ENCODE data around the gene DNAJB8. TPM values are rescaled to one million over a fixed set of nuclear protein-coding genes. Genes with fewer than 3 reads are reported as not detected.
A peak's percentile ranks its signal among the peaks of the same experiment; 100 is the strongest.

The DNAJB8 gene
- total RNA-seq, 1 experiment from 2014 or later, result not detected

DNA sequence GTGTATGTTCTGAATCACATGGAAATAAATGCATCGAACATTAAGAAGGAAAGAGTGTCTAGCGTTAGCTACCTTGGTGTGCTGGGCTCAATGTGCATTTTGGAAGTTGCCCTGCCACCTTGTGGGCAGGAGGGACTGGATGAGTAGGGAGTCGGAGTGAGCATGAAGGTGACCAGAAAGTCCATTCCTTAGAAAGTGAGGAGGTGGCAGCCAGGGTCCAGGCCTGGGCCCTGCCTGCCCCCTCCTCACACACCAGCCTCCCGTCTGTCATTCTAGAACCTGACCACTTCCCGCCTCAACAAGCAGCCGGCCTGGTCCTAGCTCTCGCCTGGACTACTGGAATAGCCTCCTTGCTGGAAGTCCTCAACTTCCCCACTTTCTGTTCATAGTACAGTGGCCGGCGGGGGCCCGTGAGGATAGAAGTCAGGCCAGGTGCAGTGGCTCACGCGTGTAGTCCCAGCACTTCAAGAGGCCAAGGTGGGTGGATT lies 36.5 kb upstream of the DNAJB8 start:
- H3K27me3 ChIP-seq (ENCODE audit: low read length), result no peaks in the 10 kb centered on the region
- H4K20me1 ChIP-seq (ENCODE audit: insufficient read depth, low read depth, low read length), result no peaks in the 10 kb centered on the region
- no peak overlapping the region for H3K27ac ChIP-seq (ENCODE audit: low read length)
- H2AFZ ChIP-seq (ENCODE audit: low read length), result no peak overlapping the region
- no peak overlapping the region for H3K4me2 ChIP-seq (ENCODE audit: low read depth, low read length, poor library complexity, severe bottlenecking)
- H3K9ac ChIP-seq (ENCODE audit: low read length), result no peak overlapping the region
- H3K9me2 ChIP-seq (replicated peaks; ENCODE audit: insufficient read depth, low read length), result no peaks in the 10 kb centered on the region
- H3K9me3 ChIP-seq (ENCODE audit: low read length), result no peaks in the 10 kb centered on the region
- H3K4me3 ChIP-seq (ENCODE audit: low read length), result no peak overlapping the region
- no peaks in the 10 kb centered on the region for H3K4me1 ChIP-seq (ENCODE audit: low read length)
- H3K79me2 ChIP-seq (ENCODE audit: low read length), result no peaks in the 10 kb centered on the region
- no peaks in the 10 kb centered on the region for H3K36me3 ChIP-seq (ENCODE audit: insufficient read depth, low read length)
- no peak for DNase-seq

GRCh38 chr3:128502712-128503111 lies 36.0 kb upstream of the DNAJB8 start:
- no peak overlapping the region for H3K4me2 ChIP-seq (ENCODE audit: low read depth, low read length, poor library complexity, severe bottlenecking)
- no peaks in the 10 kb centered on the region for H4K20me1 ChIP-seq (ENCODE audit: insufficient read depth, low read depth, low read length)
- no peak overlapping the region for H2AFZ ChIP-seq (ENCODE audit: low read length)
- no peak overlapping the region for H3K9ac ChIP-seq (ENCODE audit: low read length)
- no peaks in the 10 kb centered on the region for H3K9me3 ChIP-seq (ENCODE audit: low read length)
- H3K36me3 ChIP-seq (ENCODE audit: insufficient read depth, low read length), result no peaks in the 10 kb centered on the region
- H3K4me3 ChIP-seq (ENCODE audit: low read length), result no peak overlapping the region
- no peaks in the 10 kb centered on the region for H3K27me3 ChIP-seq (ENCODE audit: low read length)
- H3K9me2 ChIP-seq (replicated peaks; ENCODE audit: insufficient read depth, low read length), result no peaks in the 10 kb centered on the region
- H3K79me2 ChIP-seq (ENCODE audit: low read length), result no peaks in the 10 kb centered on the region
- H3K27ac ChIP-seq (ENCODE audit: low read length), result no peak overlapping the region
- no peak for DNase-seq
- no peaks in the 10 kb centered on the region for H3K4me1 ChIP-seq (ENCODE audit: low read length)

GRCh38 chr3:128501431-128501830 lies 34.7 kb upstream of the DNAJB8 start:
- H3K27me3 ChIP-seq (ENCODE audit: low read length), result no peaks in the 10 kb centered on the region
- no peaks in the 10 kb centered on the region for H4K20me1 ChIP-seq (ENCODE audit: insufficient read depth, low read depth, low read length)
- H2AFZ ChIP-seq (ENCODE audit: low read length), result no peak overlapping the region
- no peaks in the 10 kb centered on the region for H3K36me3 ChIP-seq (ENCODE audit: insufficient read depth, low read length)
- DNase-seq, result no peak
- no peaks in the 10 kb centered on the region for H3K4me1 ChIP-seq (ENCODE audit: low read length)
- no peaks in the 10 kb centered on the region for H3K9me2 ChIP-seq (replicated peaks; ENCODE audit: insufficient read depth, low read length)
- no peaks in the 10 kb centered on the region for H3K9me3 ChIP-seq (ENCODE audit: low read length)
- no peak overlapping the region for H3K9ac ChIP-seq (ENCODE audit: low read length)
- H3K4me2 ChIP-seq (ENCODE audit: low read depth, low read length, poor library complexity, severe bottlenecking), result no peak overlapping the region
- no peaks in the 10 kb centered on the region for H3K79me2 ChIP-seq (ENCODE audit: low read length)
- no peak overlapping the region for H3K27ac ChIP-seq (ENCODE audit: low read length)
- H3K4me3 ChIP-seq (ENCODE audit: low read length), result no peak overlapping the region

DNA sequence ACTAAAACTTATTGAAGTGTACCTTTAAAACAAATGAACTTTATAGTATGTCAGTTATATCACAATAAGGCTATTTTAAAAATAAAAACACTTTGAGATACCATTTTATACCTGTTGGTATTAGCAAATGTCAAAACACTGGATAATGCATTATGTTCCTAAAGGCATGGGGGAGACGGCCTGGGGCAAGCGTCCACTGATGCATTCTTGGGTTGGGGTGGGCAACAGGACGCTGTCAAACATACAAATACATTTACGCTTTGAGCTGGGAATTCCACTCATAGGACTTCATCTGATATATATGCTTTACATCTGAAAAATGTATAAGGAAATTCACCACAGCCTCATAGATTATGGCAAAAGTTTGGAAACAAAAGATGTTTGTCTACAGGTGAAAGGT lies 33.9 kb upstream of the DNAJB8 start:
- Histone ChIP-seq H3K9me2 (replicated peaks; ENCODE audit: insufficient read depth, low read length) (no peaks in the 10 kb centered on the region), H3K4me1 (ENCODE audit: low read length) (no peaks in the 10 kb centered on the region), H3K79me2 (ENCODE audit: low read length) (no peaks in the 10 kb centered on the region), H3K27ac (ENCODE audit: low read length) (no peak overlapping the region), H3K9me3 (ENCODE audit: low read length) (no peaks in the 10 kb centered on the region), H3K4me2 (ENCODE audit: low read depth, low read length, poor library complexity, severe bottlenecking) (no peak overlapping the region), H3K36me3 (ENCODE audit: insufficient read depth, low read length) (no peaks in the 10 kb centered on the region), H3K27me3 (ENCODE audit: low read length) (no peaks in the 10 kb centered on the region), H2AFZ (ENCODE audit: low read length) (no peak overlapping the region), H3K4me3 (ENCODE audit: low read length) (no peak overlapping the region), H3K9ac (ENCODE audit: low read length) (no peak overlapping the region), H4K20me1 (ENCODE audit: insufficient read depth, low read depth, low read length) (no peaks in the 10 kb centered on the region)
- DNase-seq, result no peak

- Histone ChIP-seq H3K9me2 (replicated peaks; ENCODE audit: insufficient read depth, low read length) (no peaks in the 10 kb centered on the region), H3K27ac (ENCODE audit: low read length) (no peak overlapping the region), H3K27me3 (ENCODE audit: low read length) (no peaks in the 10 kb centered on the region), H4K20me1 (ENCODE audit: insufficient read depth, low read depth, low read length) (no peaks in the 10 kb centered on the region), H3K4me1 (ENCODE audit: low read length) (no peaks in the 10 kb centered on the region), H3K4me3 (ENCODE audit: low read length) (no peak overlapping the region), H3K9me3 (ENCODE audit: low read length) (no peaks in the 10 kb centered on the region), H2AFZ (ENCODE audit: low read length) (no peak overlapping the region), H3K36me3 (ENCODE audit: insufficient read depth, low read length) (no peaks in the 10 kb centered on the region), H3K79me2 (ENCODE audit: low read length) (no peaks in the 10 kb centered on the region), H3K9ac (ENCODE audit: low read length) (no peak overlapping the region), H3K4me2 (ENCODE audit: low read depth, low read length, poor library complexity, severe bottlenecking) (no peak overlapping the region)
- no peak for DNase-seq
Observed at GRCh38 chr3:128499724-128500275, 33.1 kb upstream of the DNAJB8 start.

GRCh38 chr3:128498901-128499530 lies 32.3 kb upstream of the DNAJB8 start:
- Histone ChIP-seq H3K79me2 (ENCODE audit: low read length) (no peaks in the 10 kb centered on the region), H2AFZ (ENCODE audit: low read length) (no peak overlapping the region), H3K9ac (ENCODE audit: low read length) (no peak overlapping the region), H3K9me2 (replicated peaks; ENCODE audit: insufficient read depth, low read length) (no peaks in the 10 kb centered on the region), H3K4me3 (ENCODE audit: low read length) (no peak overlapping the region), H3K4me1 (ENCODE audit: low read length) (no peaks in the 10 kb centered on the region), H3K36me3 (ENCODE audit: insufficient read depth, low read length) (no peaks in the 10 kb centered on the region), H3K4me2 (ENCODE audit: low read depth, low read length, poor library complexity, severe bottlenecking) (no peak overlapping the region), H3K9me3 (ENCODE audit: low read length) (no peaks in the 10 kb centered on the region), H3K27ac (ENCODE audit: low read length) (no peak overlapping the region), H3K27me3 (ENCODE audit: low read length) (no peaks in the 10 kb centered on the region), H4K20me1 (ENCODE audit: insufficient read depth, low read depth, low read length) (no peaks in the 10 kb centered on the region)
- DNase-seq, result no peak

GRCh38 chr3:128498127-128498626 lies 31.5 kb upstream of the DNAJB8 start:
- H3K4me1 ChIP-seq (ENCODE audit: low read length), result no peaks in the 10 kb centered on the region
- peak overlapping the region; percentile 58; the same call in 1 of the 2 replicates for H3K4me3 ChIP-seq (ENCODE audit: low read length)
- no peak overlapping the region for H3K4me2 ChIP-seq (ENCODE audit: low read depth, low read length, poor library complexity, severe bottlenecking)
- H3K79me2 ChIP-seq (ENCODE audit: low read length), result no peaks in the 10 kb centered on the region
- no peaks in the 10 kb centered on the region for H3K9me2 ChIP-seq (replicated peaks; ENCODE audit: insufficient read depth, low read length)
- no peaks in the 10 kb centered on the region for H4K20me1 ChIP-seq (ENCODE audit: insufficient read depth, low read depth, low read length)
- no peak overlapping the region for H2AFZ ChIP-seq (ENCODE audit: low read length)
- no peaks in the 10 kb centered on the region for H3K36me3 ChIP-seq (ENCODE audit: insufficient read depth, low read length)
- H3K27ac ChIP-seq (ENCODE audit: low read length), result no peak overlapping the region
- no peaks in the 10 kb centered on the region for H3K27me3 ChIP-seq (ENCODE audit: low read length)
- H3K9me3 ChIP-seq (ENCODE audit: low read length), result no peaks in the 10 kb centered on the region
- no peak for DNase-seq
- H3K9ac ChIP-seq (ENCODE audit: low read length), result peak overlapping the region; percentile 37; the same call in 1 of the 2 replicates

DNA sequence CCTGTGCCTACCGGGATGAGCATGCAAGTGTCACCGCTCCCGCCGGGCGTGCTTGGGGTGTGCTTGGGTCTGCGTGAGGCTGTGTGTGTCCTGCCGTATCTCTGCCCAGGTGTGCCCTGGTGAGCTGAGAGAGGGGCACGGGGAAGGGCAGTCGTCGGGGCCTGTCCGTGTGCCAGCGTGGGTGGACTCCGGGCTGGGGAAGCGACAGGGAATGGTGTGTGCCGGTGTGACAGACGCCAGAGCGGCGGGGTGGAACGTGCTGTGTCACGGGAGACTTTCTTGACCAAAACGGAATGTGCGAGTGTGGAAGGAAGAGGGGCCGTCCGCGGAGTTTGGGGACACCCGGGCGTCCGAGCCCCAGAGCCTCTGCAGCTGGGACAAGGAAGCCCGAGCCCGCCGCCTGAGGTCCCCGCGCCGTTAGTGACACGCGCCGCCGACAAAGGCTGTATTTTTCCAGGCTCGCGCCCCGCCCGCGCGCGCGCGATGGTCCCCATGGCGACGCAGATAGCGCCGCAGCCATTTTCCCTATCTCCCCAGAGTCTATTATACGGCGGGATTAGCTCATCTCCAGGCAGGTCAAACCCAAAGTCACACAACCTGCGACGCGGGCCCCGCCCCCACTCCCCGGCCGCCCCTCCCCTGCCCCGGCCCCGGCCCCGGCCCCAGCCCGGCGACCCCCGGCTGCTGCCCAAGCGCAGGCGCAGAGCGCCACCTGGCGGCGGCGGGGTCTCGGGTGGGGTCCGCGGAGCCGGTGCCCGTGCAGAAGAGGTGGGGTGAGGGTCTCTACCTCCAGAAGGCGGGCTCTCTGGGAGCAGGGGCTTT lies 30.8 kb upstream of the DNAJB8 start:
- Histone ChIP-seq H2AFZ (ENCODE audit: low read length) (no peak overlapping the region), H3K27ac (ENCODE audit: low read length) (no peak overlapping the region), H3K27me3 (ENCODE audit: low read length) (no peaks in the 10 kb centered on the region), H3K36me3 (ENCODE audit: insufficient read depth, low read length) (no peaks in the 10 kb centered on the region), H3K9me3 (ENCODE audit: low read length) (no peaks in the 10 kb centered on the region), H3K79me2 (ENCODE audit: low read length) (no peaks in the 10 kb centered on the region), H4K20me1 (ENCODE audit: insufficient read depth, low read depth, low read length) (no peaks in the 10 kb centered on the region), H3K4me2 (ENCODE audit: low read depth, low read length, poor library complexity, severe bottlenecking) (peak overlapping the region; percentile 54), H3K4me1 (ENCODE audit: low read length) (no peaks in the 10 kb centered on the region), H3K9me2 (replicated peaks; ENCODE audit: insufficient read depth, low read length) (no peaks in the 10 kb centered on the region), H3K4me3 (ENCODE audit: low read length) (peak overlapping the region; percentile 58; the same call in 1 of the 2 replicates), H3K9ac (ENCODE audit: low read length) (peak overlapping the region; percentile 37)
- DNase-seq, result peak; percentile 70
